HAP-1 (cell line): Measurements from ENCODE around the gene TNIK.
"Not testable (repeated sequence)": the region's sequence is repeated elsewhere in the genome, so short reads cannot be mapped to it uniquely, and the experiment has no call there.

ENCODE experiments used
- DNase-seq, 2 experiments: peaks; one replicate each; pipeline ENCODE4 v3.0.0-alpha.2; 2016 to 2020; ENCODE audit warnings: low spot score in 2 of 2
- H3K27me3 ChIP-seq: fragments of 250-450 bp; sonication (Bioruptor Pico); 2 replicates; pipeline ENCODE4 v1.5.1; 2020; ENCODE audit warnings: low read depth, mild to moderate bottlenecking, moderate library complexity
- H3K36me3 ChIP-seq: fragments of 250-450 bp; sonication (Bioruptor Pico); replicated peaks from 2 replicates; pipeline ENCODE4 v1.5.1; 2020; ENCODE audit warnings: mild to moderate bottlenecking
- H3K4me1 ChIP-seq: fragments of 250-450 bp; sonication (Bioruptor Pico); 2 replicates; pipeline ENCODE4 v1.5.1; 2020; ENCODE audit warnings: mild to moderate bottlenecking
- H3K4me3 ChIP-seq: fragments of 250-450 bp; sonication (Bioruptor Pico); 2 replicates; pipeline ENCODE4 v1.5.1; 2020; ENCODE audit warnings: mild to moderate bottlenecking, moderate library complexity
- H3K9me3 ChIP-seq: fragments of 250-450 bp; sonication (Bioruptor Pico); 2 replicates; pipeline ENCODE4 v1.5.1; 2020; ENCODE audit warnings: mild to moderate bottlenecking, moderate library complexity
- in situ Hi-C: fragments of 300-500 bp; cut with MboI; formaldehyde crosslinking; loops from 3 replicates; pipeline ENCODE4 v1.14.3; 2020; ENCODE audit warnings: low sequenced_read_pairs, inconsistent platforms, mixed read lengths

TNIK gene

DNA sequence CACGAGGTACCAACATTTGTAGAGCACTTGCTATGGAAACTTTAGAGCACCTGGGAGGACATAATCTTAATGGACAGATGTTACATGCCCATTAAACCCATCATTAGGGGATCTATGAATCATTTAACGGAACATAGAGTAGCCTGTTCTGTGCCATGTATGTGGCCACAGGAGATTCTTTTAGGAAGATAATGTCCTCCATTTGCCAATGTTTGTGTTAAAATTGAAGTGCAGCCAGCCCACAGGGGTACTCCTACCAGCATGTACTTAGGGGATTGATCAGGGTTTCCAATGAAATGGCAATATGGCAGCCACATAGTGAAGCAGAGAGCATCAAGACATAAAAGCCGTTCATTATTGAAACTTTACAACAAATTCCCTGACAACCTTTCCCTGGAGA is 70.7 kb downstream of the TNIK start:
- no peak for DNase-seq
- Histone ChIP-seq H3K4me3 (no peak overlapping the region), H3K27me3 (no peaks in the 10 kb centered on the region), H3K4me1 (peaks cover 10% of the 10 kb centered on the region), H3K9me3 (no peaks in the 10 kb centered on the region), H3K36me3 (no peaks in the 10 kb centered on the region)
- in situ Hi-C loops, result no loop called here

DNA sequence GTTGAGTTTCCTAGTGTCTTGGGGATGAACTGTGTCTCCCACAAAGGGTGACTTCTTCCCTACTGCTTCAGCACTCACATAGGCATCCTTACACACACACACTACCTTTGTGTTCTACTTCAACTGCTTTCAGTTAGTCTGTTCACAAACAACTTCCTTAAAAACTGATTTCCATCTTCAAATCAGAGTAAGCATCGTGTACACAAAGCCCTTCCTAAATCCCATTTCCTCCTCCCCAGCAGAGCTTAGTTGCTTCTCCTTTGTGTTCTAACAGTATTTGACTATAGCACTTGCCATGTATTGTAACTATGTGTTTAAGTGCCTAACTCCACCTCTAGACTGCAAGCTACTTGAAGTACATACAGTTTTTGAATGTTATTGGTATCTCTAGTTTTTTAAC is 71.7 kb downstream of the TNIK start:
- H3K4me1 ChIP-seq, result peaks cover 18% of the 10 kb centered on the region
- H3K4me3 ChIP-seq, result no peak overlapping the region
- in situ Hi-C loops, result no loop called here
- DNase-seq, result no peak
- no peaks in the 10 kb centered on the region for H3K36me3 ChIP-seq
- no peaks in the 10 kb centered on the region for H3K9me3 ChIP-seq
- H3K27me3 ChIP-seq, result no peaks in the 10 kb centered on the region

DNA sequence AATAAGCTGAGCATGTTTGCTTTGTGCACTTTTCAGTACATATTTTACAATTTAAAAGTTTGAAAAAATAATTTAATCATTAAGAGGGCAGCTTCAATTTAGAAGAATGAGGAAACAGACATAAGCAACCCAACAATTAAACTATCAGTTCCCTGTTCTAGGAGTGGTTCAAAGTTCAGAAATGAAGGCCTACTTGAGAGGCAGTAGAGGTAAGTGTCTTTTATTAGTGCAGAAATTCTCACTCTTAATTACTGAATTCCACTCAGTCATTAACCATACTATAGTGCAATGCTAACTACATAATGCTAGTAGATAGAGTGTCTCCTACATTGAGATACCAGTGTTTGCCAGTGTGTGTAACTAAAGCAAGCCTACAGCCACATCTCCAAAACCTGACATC is 73.1 kb downstream of the TNIK start:
- Histone ChIP-seq H3K27me3 (no peaks in the 10 kb centered on the region), H3K9me3 (no peaks in the 10 kb centered on the region), H3K36me3 (no peaks in the 10 kb centered on the region), H3K4me1 (peaks cover 30% of the 10 kb centered on the region), H3K4me3 (no peak overlapping the region)
- in situ Hi-C loops, result no loop called here
- DNase-seq, result no peak

DNA sequence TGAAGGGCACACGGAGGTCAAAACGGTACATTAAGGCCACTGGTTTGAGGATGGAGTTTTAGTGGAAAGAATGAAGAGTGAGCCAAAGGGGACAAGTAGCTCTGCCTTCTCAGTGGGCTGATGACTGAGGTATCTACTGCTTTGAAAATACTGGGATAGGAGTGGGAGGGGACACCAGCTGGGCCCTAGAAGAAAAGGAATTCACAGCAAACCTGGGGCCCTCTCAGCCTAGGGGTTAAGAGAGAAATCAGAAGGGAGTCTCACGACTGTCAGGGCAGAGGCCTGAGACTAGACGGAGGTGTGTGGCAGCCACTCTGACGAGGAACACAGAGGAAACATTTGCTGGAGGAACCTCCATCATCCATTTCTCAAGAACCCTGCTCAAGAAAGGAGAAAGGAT is 75.1 kb downstream of the TNIK start:
- DNase-seq, result no peak
- H3K9me3 ChIP-seq, result no peaks in the 10 kb centered on the region
- H3K27me3 ChIP-seq, result no peaks in the 10 kb centered on the region
- peaks cover 48% of the 10 kb centered on the region for H3K4me1 ChIP-seq
- H3K36me3 ChIP-seq, result no peaks in the 10 kb centered on the region
- in situ Hi-C loops, result no loop called here
- no peak overlapping the region for H3K4me3 ChIP-seq

DNA sequence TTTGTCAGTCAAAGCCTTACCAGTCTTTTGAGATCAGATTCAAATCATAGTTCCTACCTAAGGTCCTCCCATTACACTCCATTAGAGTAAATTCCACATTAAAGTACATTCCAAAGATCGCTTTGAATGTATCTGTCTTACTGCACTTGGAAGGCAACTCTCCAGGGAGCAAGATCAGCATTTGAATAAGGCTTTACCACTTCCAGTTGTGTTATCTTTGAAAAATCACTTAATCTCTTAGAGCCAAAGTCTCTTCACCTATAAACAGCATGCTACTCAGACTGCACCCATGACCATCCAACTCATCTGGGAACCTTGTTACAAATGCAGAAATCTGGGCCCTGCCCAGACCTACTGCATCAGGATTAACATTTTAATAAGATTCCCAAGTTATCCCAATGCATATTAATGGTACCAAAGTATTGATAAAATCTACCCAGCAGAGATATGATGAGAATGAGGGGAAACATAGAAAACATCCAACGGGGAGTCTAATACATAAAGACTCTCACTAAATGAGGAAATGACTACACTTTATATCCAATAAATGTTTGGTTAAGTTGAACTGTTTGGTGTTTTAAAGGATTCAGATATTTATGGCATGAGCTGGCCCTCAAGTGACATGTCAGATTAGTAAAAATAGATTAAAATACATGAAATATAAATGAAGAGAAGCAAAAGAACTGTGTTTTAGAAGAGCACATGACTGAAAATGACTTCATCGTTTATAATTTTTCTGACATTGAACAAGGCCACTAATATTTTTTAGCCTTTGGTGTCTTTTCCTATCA is 75.9 kb downstream of the TNIK start:
- H3K27me3 ChIP-seq, result no peaks in the 10 kb centered on the region
- no peak overlapping the region for H3K4me3 ChIP-seq

DNA sequence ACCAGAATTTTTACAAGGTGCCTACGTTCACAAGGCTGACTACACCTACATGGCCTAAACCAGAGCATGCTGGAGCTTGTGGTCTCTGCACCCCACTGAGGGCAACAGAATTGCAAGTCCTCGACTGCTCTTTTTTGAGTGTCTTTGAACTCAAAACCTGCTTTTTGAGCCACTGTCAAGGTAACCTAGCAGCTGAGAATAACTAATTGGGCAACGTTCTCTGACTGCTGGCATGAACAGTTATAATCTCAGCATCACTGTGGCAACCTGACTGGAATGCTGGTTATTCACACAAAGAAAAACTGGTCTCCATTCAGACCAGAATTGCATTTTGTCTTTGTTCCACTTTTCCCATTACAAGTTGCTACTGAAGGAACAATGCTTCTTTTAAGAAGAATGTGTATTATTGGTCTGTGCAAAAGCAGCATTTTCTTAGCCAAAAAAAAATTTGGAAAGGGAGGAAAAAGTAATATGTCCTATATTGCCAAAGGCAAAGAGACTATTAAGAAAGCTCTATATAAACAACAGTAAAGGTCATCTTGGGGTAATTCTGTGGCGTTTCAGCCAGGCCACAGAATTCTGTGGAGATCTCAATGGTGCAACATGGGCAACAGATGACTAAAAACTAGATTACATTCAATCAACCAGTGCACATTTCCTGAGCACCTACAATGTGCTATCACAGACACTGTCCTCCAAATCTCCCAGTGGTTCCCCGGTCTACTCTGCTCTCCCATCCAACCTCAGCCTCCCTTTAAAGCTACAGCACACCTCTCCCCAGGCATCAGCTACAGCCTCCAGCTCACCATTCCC is 76.8 kb downstream of the TNIK start:
- in situ Hi-C loops, result no loop called here
- H3K27me3 ChIP-seq, result no peaks in the 10 kb centered on the region
- H3K4me1 ChIP-seq, result peaks cover 48% of the 10 kb centered on the region
- DNase-seq, result peak; percentile 66 to 86
- H3K4me3 ChIP-seq, result no peak overlapping the region
- H3K9me3 ChIP-seq, result no peaks in the 10 kb centered on the region
- H3K36me3 ChIP-seq, result no peaks in the 10 kb centered on the region

More for the DNA sequence above, 75.9 kb downstream of the TNIK start:
- in situ Hi-C loops, result no loop called here
- peak; percentile 74 to 98 for DNase-seq
- Histone ChIP-seq H3K36me3 (no peaks in the 10 kb centered on the region), H3K9me3 (no peaks in the 10 kb centered on the region), H3K4me1 (peaks cover 48% of the 10 kb centered on the region)

DNA sequence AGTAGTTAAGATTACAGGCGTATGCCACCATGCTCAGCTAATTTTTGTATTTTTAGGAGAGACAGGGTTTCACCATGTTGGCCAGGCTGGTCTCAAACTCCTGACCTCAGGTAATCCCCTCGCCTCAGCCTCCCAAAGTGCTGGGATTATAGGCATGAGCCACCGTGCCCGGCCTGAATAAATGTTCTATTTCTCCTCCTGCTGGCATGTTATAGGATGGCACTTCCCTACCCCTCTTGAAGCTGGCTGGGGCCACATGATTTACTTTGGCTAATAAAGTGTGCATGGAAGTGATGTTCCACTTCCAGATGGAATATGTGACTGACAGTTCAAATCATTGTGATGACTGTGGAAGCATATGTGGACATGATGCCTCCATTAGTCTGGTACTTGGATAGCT is 77.9 kb downstream of the TNIK start:
- in situ Hi-C loops, H3K4me3 ChIP-seq, H3K9me3 ChIP-seq, DNase-seq, H3K27me3 ChIP-seq, H3K36me3 ChIP-seq: not testable (repeated sequence)
- H3K4me1 ChIP-seq, result peaks cover 48% of the 10 kb centered on the region

DNA sequence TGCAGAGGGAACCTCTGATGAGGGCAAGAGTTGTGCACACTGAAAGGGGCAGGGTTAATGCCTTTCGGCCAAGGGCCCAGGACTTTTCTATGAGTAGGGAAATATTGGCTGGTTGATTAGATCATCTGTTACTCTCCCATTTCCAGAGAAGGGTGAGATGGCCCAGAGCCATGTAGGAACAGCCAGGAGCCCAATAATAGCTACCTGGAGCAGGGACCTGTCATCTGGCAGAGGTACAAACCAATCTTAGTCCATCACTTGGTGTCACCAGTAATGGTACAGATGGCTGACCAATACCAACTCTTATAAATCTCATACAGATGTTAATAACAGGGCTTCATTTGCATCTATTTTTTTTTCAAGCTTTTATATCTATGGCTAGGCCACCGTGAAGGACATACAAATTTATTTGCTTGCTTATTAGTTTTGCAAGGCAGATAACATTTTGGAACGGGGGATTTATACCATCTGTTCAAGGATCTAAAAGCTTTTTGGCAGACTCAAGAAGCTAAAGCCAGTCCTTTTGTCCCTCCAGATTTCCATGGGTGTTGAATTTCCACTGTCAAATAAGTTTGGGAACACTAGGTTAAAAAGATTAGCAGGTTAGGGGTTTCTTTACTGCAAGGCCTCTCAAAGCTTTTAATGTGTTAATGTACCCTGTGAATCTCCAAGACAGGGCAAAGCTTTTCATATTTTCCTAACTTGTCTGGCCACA is 79.3 kb downstream of the TNIK start:
- peak; percentile 31 to 89 for DNase-seq
- Histone ChIP-seq H3K4me3 (no peak overlapping the region), H3K27me3 (no peaks in the 10 kb centered on the region), H3K4me1 (peaks cover 44% of the 10 kb centered on the region), H3K36me3 (no peaks in the 10 kb centered on the region), H3K9me3 (no peaks in the 10 kb centered on the region)
- in situ Hi-C loops, result no loop called here

DNA sequence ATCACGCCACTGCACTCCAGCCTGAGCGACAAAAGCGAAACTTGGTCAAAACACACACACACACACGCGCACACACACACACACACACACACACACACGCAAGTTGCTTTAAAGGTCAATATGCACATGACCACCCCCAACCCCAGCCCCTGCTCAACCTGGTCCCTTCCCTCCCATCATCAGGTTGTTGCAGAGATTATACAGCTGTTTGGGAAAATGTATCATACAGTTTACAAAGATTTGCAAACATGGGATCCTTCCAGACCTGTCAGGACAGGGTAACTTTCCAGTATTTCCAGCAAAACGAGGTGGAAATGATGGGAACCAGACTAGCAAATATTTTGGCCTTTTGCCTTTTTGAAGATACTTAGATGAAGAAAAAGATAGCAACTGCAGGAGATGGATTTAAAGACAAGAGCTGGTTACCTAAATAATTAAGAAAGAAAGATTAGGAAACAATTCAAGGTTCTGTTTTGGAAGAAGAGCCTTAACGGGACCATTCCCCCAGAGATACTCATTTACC is 80.2 kb downstream of the TNIK start:
- Histone ChIP-seq H3K36me3 (no peaks in the 10 kb centered on the region), H3K4me1 (peaks cover 46% of the 10 kb centered on the region), H3K4me3 (no peak overlapping the region), H3K27me3 (no peaks in the 10 kb centered on the region), H3K9me3 (no peaks in the 10 kb centered on the region)
- in situ Hi-C loops, result no loop called here
- DNase-seq, result no peak

DNA sequence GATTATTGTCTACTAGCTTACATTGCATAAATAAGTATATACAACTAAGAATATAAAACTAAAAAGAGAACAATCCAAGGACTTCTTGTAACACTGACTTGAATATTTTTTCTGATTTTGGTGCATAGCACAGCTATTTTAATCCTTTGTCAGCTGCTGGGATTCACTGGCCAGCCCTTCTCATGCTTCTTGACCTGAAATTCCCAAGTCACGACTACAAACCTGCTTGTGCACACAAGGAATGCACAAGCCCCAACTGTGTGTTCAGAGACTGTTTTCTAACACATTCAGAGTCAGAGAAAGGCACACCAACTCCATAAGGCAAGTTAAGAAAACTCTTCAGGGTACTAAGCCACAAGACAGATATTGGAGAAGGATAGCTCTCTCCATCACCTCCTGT is 80.9 kb downstream of the TNIK start:
- no peak overlapping the region for H3K4me3 ChIP-seq
- in situ Hi-C loops, result no loop called here
- no peaks in the 10 kb centered on the region for H3K27me3 ChIP-seq
- DNase-seq, result no peak
- H3K36me3 ChIP-seq, result no peaks in the 10 kb centered on the region
- peaks cover 40% of the 10 kb centered on the region for H3K4me1 ChIP-seq
- H3K9me3 ChIP-seq, result no peaks in the 10 kb centered on the region

DNA sequence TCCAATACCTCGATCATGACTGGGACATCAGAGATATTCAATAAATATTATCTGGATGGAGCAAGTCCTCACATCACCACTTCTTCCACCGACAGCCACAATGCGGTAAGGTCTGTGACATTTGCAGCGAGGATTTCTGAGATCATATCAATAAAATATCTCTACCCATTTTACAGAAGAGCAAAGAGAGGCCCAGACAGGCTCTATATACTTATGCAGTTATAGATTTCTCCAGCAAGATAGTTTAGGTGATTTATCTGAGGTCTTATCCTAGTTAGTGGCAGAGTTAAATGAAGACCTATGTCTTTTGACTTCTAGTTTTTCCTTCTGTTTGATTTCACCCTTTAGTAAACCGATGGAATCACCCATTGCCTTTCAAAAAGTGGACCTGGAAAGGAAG is 81.6 kb downstream of the TNIK start:
- no peaks in the 10 kb centered on the region for H3K9me3 ChIP-seq
- no peak for DNase-seq
- H3K4me3 ChIP-seq, result no peak overlapping the region
- in situ Hi-C loops, result no loop called here
- H3K36me3 ChIP-seq, result no peaks in the 10 kb centered on the region
- H3K4me1 ChIP-seq, result peaks cover 35% of the 10 kb centered on the region
- no peaks in the 10 kb centered on the region for H3K27me3 ChIP-seq

DNA sequence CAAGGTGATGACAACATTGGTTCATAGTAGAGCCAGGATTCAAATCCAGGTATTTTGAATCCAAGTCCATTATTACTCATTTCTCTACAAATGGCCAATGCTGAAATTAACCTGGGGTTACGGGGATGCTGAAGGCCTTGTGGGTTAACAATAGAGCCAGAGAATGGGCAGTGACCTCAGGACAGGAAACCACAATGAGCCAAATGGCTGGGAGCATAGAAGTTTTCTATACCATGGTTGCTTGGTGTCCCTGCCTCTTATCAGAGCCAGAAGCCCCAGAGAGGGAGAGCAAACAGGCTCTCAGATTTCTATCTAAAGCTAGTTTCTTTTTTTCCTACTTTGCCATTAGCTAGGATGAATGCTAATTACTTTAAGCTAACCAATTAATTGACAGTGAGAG is 82.3 kb downstream of the TNIK start:
- H3K4me1 ChIP-seq, result peaks cover 27% of the 10 kb centered on the region
- DNase-seq, result no peak
- in situ Hi-C loops, result no loop called here
- no peaks in the 10 kb centered on the region for H3K27me3 ChIP-seq
- no peaks in the 10 kb centered on the region for H3K9me3 ChIP-seq
- H3K4me3 ChIP-seq, result no peak overlapping the region
- H3K36me3 ChIP-seq, result no peaks in the 10 kb centered on the region

DNA sequence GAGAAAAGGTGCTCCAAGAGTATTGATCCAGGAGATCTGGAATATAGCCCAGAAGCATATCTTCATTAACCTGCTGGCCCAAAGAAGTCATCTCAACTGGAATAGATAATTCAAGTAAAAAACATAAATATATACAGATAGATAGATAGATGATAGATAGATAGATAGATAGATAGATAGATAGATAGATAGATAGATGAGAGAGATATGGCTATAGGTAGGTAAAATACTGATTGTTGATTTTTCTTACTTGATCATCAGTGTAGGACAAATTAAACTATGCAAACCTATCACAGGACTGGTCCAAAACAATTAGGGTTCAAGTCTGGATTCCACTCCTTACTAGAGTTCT is 83.6 kb downstream of the TNIK start:
- no peaks in the 10 kb centered on the region for H3K9me3 ChIP-seq
- in situ Hi-C loops, result no loop called here
- no peak for DNase-seq
- H3K4me3 ChIP-seq, result no peak overlapping the region
- H3K4me1 ChIP-seq, result peaks cover 17% of the 10 kb centered on the region
- no peaks in the 10 kb centered on the region for H3K27me3 ChIP-seq
- H3K36me3 ChIP-seq, result no peaks in the 10 kb centered on the region
